ENCODE data around the gene ALDOA.

Gene ALDOA

DNA sequence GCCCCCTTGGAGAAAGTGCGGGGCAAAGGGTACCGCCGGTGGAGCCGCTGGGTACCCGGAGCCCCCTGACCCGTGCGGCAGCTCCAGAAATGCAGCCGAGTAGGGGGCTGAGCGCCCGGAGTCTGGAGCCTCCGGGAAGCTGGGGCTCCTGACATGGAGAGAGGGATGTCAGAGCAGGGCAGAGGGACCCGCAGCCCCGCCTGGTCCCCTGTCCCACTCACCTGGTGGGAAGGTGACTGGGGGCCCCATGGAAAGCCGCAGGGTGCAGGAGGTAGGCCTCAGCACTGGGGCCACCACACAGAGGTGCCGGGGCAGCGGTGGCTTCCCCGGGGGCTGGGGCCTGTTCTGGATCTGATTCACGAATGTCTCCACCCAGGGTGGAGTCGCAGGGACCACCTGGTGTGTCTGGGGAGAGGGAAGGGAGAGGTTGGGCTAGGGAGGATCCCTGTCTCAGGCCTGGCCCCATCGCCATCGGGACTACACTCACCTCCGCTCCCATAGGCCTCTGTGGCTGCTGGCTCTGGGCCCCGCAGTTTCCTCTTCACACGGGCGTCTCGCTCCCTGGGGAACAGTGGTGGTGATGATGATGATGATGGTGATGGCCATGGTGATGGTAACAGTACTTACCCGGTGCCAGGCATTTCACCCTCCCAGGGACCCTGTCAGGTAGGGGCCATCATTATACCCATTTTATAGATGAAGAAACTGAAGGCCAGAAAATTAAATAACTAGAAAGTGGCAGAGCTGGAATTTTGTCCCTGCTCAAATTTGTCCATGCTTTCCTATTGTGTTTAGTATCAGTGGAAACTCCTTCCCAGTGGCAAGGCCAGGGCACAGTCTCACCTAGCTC lies 21.0 kb downstream of the ALDOA start:
- Mint-ChIP-seq H3K4me1 (ENCODE audit: low read depth) (peaks cover 23% of the 10 kb centered on the region), H3K27ac (no peak overlapping the region), H3K27me3 (ENCODE audit: low read depth) (no peaks in the 10 kb centered on the region), H3K9me3 (no peaks in the 10 kb centered on the region), H3K36me3 (ENCODE audit: low read depth) (peaks cover 30% of the 10 kb centered on the region), H3K4me3 (no peak overlapping the region)

DNA sequence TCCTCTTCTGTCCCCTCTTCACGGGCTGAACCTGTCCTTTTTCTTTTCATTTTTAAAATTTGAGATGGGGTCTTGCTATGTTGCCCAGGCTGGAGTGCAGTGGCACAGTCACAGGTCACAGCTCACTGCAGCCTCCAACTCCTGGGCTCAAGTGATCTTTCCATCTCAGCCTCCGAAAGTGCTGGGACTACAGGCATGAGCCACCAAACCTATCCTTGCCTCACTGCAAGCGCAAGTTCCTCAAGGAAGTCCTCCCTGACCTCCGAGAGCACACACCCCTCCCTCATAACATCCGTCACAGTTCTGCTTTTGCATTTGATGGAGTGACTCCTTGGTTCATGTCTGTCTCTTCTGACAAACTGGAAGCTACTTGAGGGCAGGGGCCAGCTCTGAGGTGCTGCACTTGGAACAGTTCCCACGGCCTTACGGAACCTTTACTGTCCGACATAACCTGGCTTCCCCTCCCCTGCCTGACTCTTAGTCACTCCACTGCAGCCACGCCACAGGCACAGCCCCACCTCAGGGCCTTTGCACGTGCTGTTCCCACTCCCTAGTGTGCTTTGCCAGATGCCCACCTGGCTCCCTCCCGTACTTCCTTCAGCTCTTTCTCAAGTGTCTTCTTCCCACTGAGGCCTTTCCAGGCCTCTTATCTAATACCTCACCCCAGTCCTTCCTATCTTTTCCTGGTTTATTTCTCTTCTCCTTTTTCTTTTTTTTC lies 21.8 kb downstream of the ALDOA start:
- no peaks in the 10 kb centered on the region for H3K9me3 Mint-ChIP-seq
- H3K36me3 Mint-ChIP-seq (ENCODE audit: low read depth): peaks cover 25% of the 10 kb centered on the region
- peaks cover 26% of the 10 kb centered on the region for H3K4me1 Mint-ChIP-seq (ENCODE audit: low read depth)
- H3K27ac Mint-ChIP-seq: peak overlapping the region; percentile 46
- no peaks in the 10 kb centered on the region for H3K27me3 Mint-ChIP-seq (ENCODE audit: low read depth)
- no peak overlapping the region for H3K4me3 Mint-ChIP-seq

DNA sequence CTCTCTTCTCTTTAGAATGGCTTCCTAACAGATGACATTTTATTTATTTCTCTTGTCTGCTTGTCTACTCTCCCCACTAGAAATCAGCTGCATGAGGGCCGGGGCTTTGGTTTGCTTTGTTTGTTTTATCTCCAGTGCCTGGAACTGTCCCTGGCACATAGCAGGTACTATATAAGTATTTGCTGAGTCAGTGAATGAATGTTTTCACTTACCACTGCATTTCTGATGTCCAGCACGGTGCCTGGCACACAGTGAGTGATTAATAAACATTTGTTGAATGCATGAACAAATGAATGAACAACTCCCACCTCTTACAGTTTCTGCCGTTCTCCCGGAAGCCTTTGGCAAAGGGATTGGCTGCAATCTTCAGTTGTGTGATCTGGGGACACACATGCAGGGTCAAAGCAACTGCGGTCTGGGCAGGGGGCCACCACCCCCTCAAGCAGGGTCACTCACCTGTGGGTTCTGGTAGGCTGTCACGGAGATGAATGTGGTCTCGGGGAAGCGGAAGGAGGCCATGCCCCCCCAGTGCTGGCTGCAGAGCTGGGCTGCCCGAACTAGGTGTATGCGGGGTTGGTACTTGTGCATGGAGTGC lies 22.8 kb downstream of the ALDOA start:
- H3K4me1 Mint-ChIP-seq (ENCODE audit: low read depth): peaks cover 32% of the 10 kb centered on the region
- peaks cover 19% of the 10 kb centered on the region for H3K36me3 Mint-ChIP-seq (ENCODE audit: low read depth)
- no peak overlapping the region for H3K27ac Mint-ChIP-seq
- no peak overlapping the region for H3K4me3 Mint-ChIP-seq
- H3K9me3 Mint-ChIP-seq: no peaks in the 10 kb centered on the region
- H3K27me3 Mint-ChIP-seq (ENCODE audit: low read depth): no peaks in the 10 kb centered on the region

DNA sequence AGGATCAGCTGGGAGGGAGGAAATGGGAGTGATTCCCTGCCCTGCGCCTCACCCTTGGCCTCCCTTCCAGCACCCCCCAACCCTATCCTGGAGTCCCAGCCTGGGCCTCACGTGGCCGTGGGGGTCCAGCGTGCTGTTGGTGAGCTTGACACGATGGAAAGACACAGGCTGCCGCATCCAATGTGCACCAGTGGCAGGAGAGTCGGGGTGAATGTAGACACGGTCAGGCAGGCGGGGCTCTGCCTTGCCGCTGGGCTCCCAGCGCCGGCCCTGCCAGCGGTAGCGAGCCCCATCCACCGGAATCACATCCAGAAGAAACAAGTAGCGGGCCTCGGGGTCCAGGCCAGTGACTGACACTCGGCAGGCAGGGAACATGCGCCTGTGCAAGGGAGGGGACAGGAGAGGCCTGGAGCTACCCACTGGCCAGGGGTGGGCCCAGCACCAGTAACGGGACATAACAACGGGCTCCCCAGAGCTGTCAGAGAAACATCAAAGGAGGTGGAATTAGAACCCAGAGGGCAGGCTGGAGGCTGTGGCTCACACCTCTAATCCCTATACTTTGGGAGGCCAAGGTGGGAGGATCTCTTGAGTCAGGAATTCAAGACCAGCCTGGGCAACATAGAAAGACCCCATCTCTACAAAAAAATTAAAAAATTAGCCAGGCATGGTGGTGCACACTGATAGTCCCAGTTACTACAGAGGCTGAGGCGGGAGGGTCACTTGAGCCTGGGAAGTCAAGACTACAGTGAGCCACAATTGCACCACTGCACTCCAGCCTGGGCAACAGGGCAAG lies 23.5 kb downstream of the ALDOA start:
- Mint-ChIP-seq H3K36me3 (ENCODE audit: low read depth) (peaks cover 18% of the 10 kb centered on the region), H3K4me3 (no peak overlapping the region), H3K9me3 (no peaks in the 10 kb centered on the region), H3K27me3 (ENCODE audit: low read depth) (no peaks in the 10 kb centered on the region), H3K27ac (peak overlapping the region; percentile 77), H3K4me1 (ENCODE audit: low read depth) (peaks cover 32% of the 10 kb centered on the region)

DNA sequence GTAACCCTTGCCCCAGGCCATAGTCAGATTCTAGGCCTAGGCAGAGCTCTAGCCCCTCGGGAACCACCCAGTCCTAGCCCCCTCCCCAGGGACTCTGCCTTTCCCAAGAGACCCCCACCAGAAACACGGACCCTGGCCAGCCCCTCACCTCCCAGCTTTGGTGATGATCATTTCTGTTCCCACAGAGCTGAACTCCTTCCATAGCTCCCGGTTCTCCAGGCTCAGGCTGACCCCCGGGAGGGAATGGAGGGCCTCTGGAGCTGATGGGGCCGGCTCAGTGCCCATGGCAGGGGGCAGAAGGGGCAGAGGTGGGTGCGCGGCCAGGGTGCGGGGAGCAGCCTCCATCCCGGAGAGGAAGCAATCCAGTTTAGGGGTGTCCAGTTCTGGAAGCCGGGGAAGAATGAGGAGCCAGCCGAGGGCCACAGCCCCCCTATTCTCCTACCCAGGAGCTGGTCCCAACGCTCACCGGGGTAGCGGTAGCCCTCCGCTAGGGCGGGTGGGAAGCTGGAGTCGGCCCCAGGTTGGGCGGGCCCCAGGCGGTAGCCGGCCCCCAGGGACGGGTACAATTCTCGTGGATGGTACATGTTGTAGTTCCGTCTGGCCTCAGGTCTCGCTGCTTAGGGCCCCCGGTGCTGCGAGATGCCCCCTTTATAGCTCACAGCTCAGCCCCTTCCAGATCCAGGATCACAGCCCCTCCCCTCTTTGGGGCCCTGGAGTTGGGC lies 25.2 kb downstream of the ALDOA start:
- no peaks in the 10 kb centered on the region for H3K27me3 Mint-ChIP-seq (ENCODE audit: low read depth)
- peaks cover 39% of the 10 kb centered on the region for H3K4me1 Mint-ChIP-seq (ENCODE audit: low read depth)
- peaks cover 27% of the 10 kb centered on the region for H3K36me3 Mint-ChIP-seq (ENCODE audit: low read depth)
- H3K27ac Mint-ChIP-seq: peak overlapping the region; percentile 77
- peak overlapping the region; percentile 57 for H3K4me3 Mint-ChIP-seq
- no peaks in the 10 kb centered on the region for H3K9me3 Mint-ChIP-seq

DNA sequence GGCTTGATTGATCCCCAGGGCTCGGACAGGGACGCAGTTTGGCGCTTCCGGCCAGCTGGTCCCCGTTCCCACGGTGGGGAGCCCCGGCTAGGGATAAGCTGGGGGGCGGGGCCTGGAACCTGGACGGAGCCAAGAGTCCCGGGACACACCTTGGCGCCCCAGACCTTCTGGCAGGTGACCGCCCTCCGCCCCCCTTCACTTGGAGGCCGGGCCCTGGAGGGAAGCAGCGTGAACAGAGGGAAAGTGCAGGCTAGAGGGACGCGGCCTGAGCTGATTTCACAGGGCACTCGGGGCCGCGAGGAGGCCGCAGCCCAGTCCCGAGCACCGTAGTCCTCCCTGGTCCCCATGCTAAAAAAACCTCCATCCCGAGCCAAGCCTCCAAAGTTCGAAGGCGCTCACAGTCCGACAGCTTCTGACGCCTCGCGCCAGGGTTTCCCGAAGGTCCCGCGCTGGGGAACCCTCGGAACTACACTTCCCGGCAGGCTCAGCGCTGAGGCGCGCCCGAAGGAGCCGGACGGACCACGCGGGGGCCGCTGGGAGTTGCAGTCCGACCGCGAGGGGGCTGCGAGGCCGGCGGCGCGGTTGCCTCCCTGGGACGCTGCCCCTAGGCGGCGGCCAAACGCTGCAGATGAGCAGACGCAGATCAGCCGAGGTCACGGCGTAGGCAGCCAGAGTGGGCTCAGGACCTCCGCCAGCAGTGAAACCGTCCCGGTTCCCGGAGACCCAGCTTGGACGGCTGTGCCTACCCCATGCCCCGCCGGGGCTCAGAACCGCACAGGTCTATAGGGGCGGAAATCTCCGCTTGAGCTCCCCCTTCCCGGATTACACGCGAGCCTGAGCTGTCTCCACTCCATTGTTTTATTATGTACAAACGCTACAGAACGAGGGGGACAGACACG lies 26.2 kb downstream of the ALDOA start, which contains the start of gene TBX6:
TBX6 (minus strand) TSS at position 451 of the 899 bp plus-strand sequence. CDS start 731 bp downstream, outside the sequence.
- no peaks in the 10 kb centered on the region for H3K27me3 Mint-ChIP-seq (ENCODE audit: low read depth)
- peak within 1 kb of the TSS; percentile 87 for H3K4me3 Mint-ChIP-seq
- H3K27ac Mint-ChIP-seq: peak within 1 kb of the TSS; percentile 94
- peaks cover 26% of the 10 kb centered on the region for H3K36me3 Mint-ChIP-seq (ENCODE audit: low read depth)
- peaks cover 41% of the 10 kb centered on the region for H3K4me1 Mint-ChIP-seq (ENCODE audit: low read depth)
- H3K9me3 Mint-ChIP-seq: peaks cover under 1% of the 10 kb centered on the region

DNA sequence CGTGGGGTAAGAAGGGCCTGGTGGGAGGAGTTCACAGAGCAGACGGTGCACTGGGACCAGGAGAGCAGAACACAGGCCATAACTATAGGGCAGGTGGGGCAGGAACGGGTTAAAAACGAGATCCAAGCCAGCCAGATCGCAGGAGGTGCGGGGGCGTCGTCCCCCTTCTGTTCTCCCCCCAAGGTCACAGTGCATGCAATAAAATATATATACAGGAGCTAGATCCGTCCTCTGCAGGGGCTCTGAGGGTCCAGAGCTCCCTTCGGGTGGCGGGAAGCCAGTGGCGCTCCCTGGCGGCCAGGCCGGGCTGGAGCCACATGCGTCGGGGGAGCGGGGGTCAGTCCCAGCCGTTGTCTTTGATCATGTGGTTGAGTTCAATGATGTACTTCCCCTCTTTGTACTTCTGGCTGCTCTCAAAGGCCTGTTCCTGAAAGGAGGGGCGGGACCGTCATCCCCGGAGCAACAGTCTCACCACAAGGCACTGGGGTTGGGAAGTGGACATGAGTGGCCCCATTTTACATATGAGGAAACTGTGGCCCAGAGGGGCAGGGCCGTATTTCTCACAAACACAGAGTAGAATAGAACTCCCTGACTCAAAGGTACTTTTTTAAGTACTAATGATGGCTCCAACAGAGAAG lies 26.9 kb downstream of the ALDOA start:
- H3K36me3 Mint-ChIP-seq (ENCODE audit: low read depth): peaks cover 28% of the 10 kb centered on the region
- peaks cover 40% of the 10 kb centered on the region for H3K4me1 Mint-ChIP-seq (ENCODE audit: low read depth)
- H3K27ac Mint-ChIP-seq: peak overlapping the region; percentile 94
- no peaks in the 10 kb centered on the region for H3K27me3 Mint-ChIP-seq (ENCODE audit: low read depth)
- H3K4me3 Mint-ChIP-seq: peak overlapping the region; percentile 87
- peaks cover 9% of the 10 kb centered on the region for H3K9me3 Mint-ChIP-seq

DNA sequence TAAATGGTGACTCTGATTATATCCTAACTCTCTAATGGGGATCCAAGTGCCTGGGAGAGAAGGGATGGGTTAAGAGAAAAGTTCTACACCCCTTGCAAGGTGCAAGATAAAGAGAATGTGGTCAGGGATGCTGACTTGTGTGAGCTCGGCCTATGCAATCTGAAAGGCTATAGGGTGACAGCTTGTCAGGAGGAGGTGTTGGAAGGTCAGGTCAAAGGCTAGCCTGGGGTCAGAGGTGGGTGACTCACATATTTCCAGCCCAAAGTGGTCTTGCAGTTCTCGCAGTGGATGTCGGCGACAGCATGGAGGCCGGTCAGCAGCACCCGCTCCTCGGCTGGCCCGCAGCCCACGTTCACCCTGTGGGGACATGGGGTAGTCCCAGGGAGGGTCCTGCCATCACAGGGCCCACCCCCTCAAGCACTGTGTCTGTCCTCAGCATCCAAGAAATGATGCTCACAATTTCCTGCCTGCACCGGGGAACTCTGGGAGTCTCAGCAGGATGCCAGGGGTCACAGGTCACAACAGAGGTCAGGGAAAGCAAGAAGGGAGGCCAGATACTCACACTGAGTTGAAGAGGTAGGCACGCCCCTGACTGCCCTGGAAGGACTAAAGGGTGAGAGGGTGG lies 29.1 kb downstream of the ALDOA start:
- Mint-ChIP-seq H3K27me3 (ENCODE audit: low read depth) (no peaks in the 10 kb centered on the region), H3K9me3 (peaks cover 22% of the 10 kb centered on the region), H3K4me3 (peak overlapping the region; percentile 88), H3K4me1 (ENCODE audit: low read depth) (peaks cover 34% of the 10 kb centered on the region), H3K27ac (peak overlapping the region; percentile 84), H3K36me3 (ENCODE audit: low read depth) (peaks cover 33% of the 10 kb centered on the region)

DNA sequence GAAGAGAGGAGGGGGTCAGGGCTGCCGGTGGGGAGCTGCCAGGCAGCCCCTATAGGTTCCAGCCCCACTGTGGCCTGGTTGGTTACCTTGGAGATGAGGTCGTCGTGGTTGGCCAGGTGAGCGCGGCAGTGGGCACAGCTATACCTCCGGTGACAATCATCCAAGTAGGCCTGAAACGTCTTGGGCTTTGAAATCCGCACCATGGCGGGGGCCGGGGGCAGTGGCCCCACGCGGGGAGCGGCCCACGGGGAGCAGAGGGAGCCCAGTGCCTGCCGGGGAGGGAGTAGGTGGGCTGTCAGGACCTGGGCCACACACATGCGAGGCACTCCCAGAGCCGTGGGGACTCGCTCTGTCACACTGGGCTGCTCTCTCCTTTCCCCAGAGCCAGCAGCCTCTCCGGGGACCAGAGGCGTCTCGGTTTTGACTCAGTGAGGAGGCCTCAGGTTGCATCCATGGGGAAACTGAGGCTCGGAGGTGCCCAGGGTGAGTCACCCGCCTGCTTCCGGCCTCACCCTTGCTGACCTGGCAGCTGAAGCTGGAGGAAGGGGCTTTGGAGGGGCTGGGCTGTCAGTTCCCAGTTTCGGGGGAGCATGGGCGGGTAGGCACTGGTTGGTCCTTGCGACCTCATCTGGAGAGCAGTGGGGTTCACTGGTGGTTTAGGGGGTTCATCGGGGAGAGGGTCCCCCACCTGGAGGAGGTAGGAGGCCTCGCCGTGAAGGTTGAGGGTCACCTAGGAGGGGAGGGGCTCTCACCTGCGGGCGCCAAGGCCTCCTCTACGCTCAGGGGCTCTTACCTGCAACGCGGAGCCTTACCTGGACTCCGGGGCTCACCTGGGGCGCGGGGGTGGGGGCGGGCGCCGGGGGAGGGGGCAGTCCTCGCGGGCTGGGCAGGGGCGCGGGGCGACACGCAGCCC lies 29.9 kb downstream of the ALDOA start:
- H3K36me3 Mint-ChIP-seq (ENCODE audit: low read depth): peaks cover 33% of the 10 kb centered on the region
- peaks cover 27% of the 10 kb centered on the region for H3K4me1 Mint-ChIP-seq (ENCODE audit: low read depth)
- H3K27me3 Mint-ChIP-seq (ENCODE audit: low read depth): no peaks in the 10 kb centered on the region
- peak overlapping the region; percentile 88 for H3K4me3 Mint-ChIP-seq
- peaks cover 22% of the 10 kb centered on the region for H3K9me3 Mint-ChIP-seq
- peak overlapping the region; percentile 84 for H3K27ac Mint-ChIP-seq

DNA sequence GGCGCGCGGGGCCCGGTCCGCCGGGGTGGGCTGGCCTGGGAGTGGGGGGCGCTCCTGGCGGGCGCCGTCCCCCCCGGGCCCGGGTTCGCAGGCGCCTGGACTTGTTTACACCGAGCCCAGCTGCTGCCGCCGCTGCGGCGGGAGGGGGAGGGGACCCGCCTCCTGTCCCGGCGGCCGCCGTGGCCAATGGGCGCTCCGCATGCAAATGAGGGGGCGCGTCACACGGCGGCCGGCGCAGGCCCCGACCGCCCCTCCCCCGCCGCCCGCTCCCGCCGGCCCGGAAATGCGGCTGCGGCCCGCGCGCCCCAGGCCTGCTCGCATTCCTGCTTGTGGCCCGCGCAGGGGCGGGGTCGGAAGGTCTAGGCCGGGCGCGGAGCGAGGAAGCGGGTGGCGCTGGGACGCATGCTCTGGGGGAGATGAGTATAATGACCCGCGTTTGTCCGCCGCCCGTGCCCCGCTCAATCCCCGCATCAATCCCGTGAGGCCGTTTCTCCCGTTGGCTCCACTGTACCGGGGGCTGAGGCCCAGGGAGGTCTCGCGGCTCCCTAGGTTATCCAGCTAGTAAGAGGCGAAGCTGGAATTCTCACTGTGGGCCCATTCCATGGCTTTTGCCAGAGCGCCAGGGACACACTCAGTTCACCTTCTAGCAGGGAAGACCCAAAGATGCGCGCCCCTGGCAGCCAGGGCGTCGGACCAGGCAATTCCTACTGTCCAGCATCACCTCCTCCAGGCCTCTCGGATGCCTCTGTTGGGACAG lies 30.7 kb downstream of the ALDOA start, which contains the start of gene YPEL3:
YPEL3 (minus strand) TSS at position 109 of the 757 bp plus-strand sequence. CDS start 731 bp downstream, outside the sequence.
- peak within 1 kb of the TSS; percentile 88 for H3K4me3 Mint-ChIP-seq
- peaks cover 33% of the 10 kb centered on the region for H3K36me3 Mint-ChIP-seq (ENCODE audit: low read depth)
- peaks cover 25% of the 10 kb centered on the region for H3K9me3 Mint-ChIP-seq

More for the DNA sequence above, 30.7 kb downstream of the ALDOA start, which contains the start of gene YPEL3:
- H3K27ac Mint-ChIP-seq: peak within 1 kb of the TSS; percentile 85
- no peaks in the 10 kb centered on the region for H3K27me3 Mint-ChIP-seq (ENCODE audit: low read depth)
- peaks cover 25% of the 10 kb centered on the region for H3K4me1 Mint-ChIP-seq (ENCODE audit: low read depth)

Measured in T-helper 1 cell treated with Interleukin-12 subunit alpha and Interleukin-12 subunit beta and Interleukin-4 antibody, amounts not matched to agents 30 μg/mL and 1 μg/mL, for 36 hours (primary cell).